Loucy (cell line): ENCODE measurements around the gene MRPS35.

Experiments used
- H2AFZ ChIP-seq: fragments of 200-600 bp; sonication (generic); 2 replicates; pipeline ENCODE4 v1.6.0; 2016; ENCODE audit warnings: antibody characterized with exemption, mild to moderate bottlenecking, low read length, moderate library complexity
- H3F3A ChIP-seq: fragments of 200-600 bp; 2 replicates; pipeline ENCODE4 v1.6.0; 2016; ENCODE audit warnings: antibody characterized with exemption, low read depth, mild to moderate bottlenecking
- H3K27me3 ChIP-seq: fragments of 200-600 bp; sonication (generic); 2 replicates; pipeline ENCODE4 v1.6.1; 2014; ENCODE audit warnings: low read length, mild to moderate bottlenecking; ENCODE audit not compliant: insufficient read depth, poor library complexity, severe bottlenecking
- H3K36me3 ChIP-seq: fragments of 200-600 bp; sonication (generic); 2 replicates; pipeline ENCODE4 v1.6.1; 2016; ENCODE audit warnings: low read length; ENCODE audit not compliant: insufficient read depth
- H3K4me1 ChIP-seq: fragments of 200-600 bp; sonication (generic); 2 replicates; pipeline ENCODE4 v1.5.1; 2014; ENCODE audit warnings: low read length, mild to moderate bottlenecking; ENCODE audit not compliant: insufficient read depth, poor library complexity, severe bottlenecking
- H3K4me2 ChIP-seq: fragments of 200-600 bp; sonication (generic); 2 replicates; pipeline ENCODE4 v1.6.0; 2014; ENCODE audit warnings: antibody characterized with exemption, low read length, low read depth, mild to moderate bottlenecking; ENCODE audit not compliant: poor library complexity, severe bottlenecking
- H3K4me3 ChIP-seq: fragments of 200-600 bp; sonication (generic); 2 replicates; pipeline ENCODE4 v1.5.1; 2014; ENCODE audit warnings: low read length, mild to moderate bottlenecking, mixed read lengths; ENCODE audit not compliant: poor library complexity, severe bottlenecking
- H3K79me2 ChIP-seq: fragments of 200-600 bp; sonication (generic); 2 replicates; pipeline ENCODE4 v1.6.1; 2014; ENCODE audit warnings: low read length; ENCODE audit not compliant: insufficient read depth
- H3K9ac ChIP-seq: fragments of 200-600 bp; sonication (generic); 2 replicates; pipeline ENCODE4 v1.6.0; 2014; ENCODE audit warnings: mild to moderate bottlenecking, low read depth, low read length, moderate library complexity; ENCODE audit not compliant: poor library complexity, severe bottlenecking
- H3K9me2 ChIP-seq: fragments of 200-600 bp; sonication (generic); replicated peaks from 2 replicates; pipeline ENCODE4 v1.6.1; 2016; ENCODE audit warnings: low read depth, low read length, mixed read lengths
- H3K9me3 ChIP-seq: fragments of 200-600 bp; sonication (generic); 2 replicates; pipeline ENCODE4 v1.6.1; 2014; ENCODE audit warnings: mild to moderate bottlenecking, antibody characterized with exemption, low read length, low read depth; ENCODE audit not compliant: insufficient read depth
- H4K20me1 ChIP-seq: fragments of 200-600 bp; sonication (generic); 2 replicates; pipeline ENCODE4 v1.6.0; 2014; ENCODE audit warnings: antibody characterized with exemption, low read length, mild to moderate bottlenecking; ENCODE audit not compliant: insufficient read depth, poor library complexity, severe bottlenecking
- EZH2phosphoT487 ChIP-seq: fragments of 200-600 bp; IDR thresholded peaks from 2 replicates; pipeline ENCODE4 v1.6.1; 2018; ENCODE audit warnings: antibody characterized with exemption, mild to moderate bottlenecking, moderate library complexity, borderline replicate concordance
- TF ChIP-seq, protein P1 (sequence below): fragments of 200-600 bp; sonication (generic); conservative IDR thresholded peaks from 2 replicates; pipeline ENCODE4 v1.5.1; 2014; ENCODE audit warnings: mild to moderate bottlenecking, antibody characterized with exemption, low read length

MRPS35 gene

DNA sequence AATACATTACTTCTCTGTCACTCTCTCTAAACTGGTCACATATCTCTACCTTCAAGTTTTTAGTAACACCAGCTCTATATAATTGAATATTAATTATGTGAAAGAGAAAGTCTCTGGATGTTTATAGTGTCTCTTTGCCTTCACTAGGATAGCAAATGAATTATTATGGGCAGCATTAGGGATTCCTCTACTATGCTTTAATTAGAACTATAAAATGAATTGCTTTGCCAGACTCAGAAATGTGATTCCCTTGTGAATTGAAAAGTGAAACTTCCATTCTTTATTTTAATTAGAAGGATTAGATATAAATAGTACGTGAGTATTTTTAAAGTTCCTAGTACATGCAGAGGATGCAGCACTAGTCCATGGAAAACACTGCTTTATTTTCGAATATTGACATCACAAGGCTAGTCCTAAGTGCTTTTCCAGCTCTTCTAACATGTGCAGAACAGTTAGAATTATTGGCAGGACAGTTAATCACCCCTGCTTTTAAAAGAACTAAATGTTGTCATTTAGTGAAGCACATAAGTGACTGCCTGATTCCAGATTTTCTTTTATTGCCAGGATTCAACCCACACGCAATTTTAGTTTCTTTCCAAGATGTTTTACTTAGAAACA is 37.4 kb upstream of the MRPS35 start:
- Histone ChIP-seq H3K4me1 (no peaks in the 10 kb centered on the region), H3K9ac (no peak overlapping the region), H3K9me2 (no peaks in the 10 kb centered on the region), H3K27me3 (no peaks in the 10 kb centered on the region), H3K36me3 (peaks cover 3% of the 10 kb centered on the region; the same call in 1 of the 2 replicates), H3F3A (no peaks in the 10 kb centered on the region), H4K20me1 (no peaks in the 10 kb centered on the region), H3K4me3 (no peak overlapping the region), H3K79me2 (no peaks in the 10 kb centered on the region), H3K9me3 (no peaks in the 10 kb centered on the region), H2AFZ (no peak overlapping the region), H3K4me2 (no peak overlapping the region)
- TF ChIP-seq, protein P1, sequence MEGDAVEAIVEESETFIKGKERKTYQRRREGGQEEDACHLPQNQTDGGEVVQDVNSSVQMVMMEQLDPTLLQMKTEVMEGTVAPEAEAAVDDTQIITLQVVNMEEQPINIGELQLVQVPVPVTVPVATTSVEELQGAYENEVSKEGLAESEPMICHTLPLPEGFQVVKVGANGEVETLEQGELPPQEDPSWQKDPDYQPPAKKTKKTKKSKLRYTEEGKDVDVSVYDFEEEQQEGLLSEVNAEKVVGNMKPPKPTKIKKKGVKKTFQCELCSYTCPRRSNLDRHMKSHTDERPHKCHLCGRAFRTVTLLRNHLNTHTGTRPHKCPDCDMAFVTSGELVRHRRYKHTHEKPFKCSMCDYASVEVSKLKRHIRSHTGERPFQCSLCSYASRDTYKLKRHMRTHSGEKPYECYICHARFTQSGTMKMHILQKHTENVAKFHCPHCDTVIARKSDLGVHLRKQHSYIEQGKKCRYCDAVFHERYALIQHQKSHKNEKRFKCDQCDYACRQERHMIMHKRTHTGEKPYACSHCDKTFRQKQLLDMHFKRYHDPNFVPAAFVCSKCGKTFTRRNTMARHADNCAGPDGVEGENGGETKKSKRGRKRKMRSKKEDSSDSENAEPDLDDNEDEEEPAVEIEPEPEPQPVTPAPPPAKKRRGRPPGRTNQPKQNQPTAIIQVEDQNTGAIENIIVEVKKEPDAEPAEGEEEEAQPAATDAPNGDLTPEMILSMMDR: no peak
- TF ChIP-seq EZH2phosphoT487: no peak

DNA sequence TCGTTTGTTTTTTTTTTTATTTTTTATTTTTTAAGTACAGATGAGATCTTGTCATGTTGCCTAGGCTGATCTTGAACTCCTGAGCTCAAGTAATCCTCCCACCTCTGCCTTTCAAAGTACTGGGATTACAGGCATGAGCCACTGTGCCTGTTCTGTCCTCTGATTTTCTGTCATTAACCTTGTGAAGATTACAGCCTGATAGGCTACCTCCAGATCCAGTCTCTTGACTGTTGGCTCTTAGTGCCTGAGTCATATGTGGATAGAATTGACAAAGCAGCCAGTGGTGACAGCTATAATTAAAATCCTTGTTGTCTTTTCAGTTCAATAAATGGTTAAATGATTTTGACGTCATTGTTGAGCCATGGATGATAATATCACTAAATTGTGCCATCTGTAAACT is 35.6 kb upstream of the MRPS35 start:
- H3K27me3 ChIP-seq: no peaks in the 10 kb centered on the region
- no peak overlapping the region for H3K9ac ChIP-seq
- H3K4me1 ChIP-seq: no peaks in the 10 kb centered on the region
- H3K4me3 ChIP-seq: no peak overlapping the region
- H3K4me2 ChIP-seq: no peak overlapping the region
- no peak for TF ChIP-seq EZH2phosphoT487
- TF ChIP-seq, protein P1: no peak
- peaks cover 3% of the 10 kb centered on the region; the same call in 1 of the 2 replicates for H3K36me3 ChIP-seq
- H3K9me3 ChIP-seq: no peaks in the 10 kb centered on the region
- no peaks in the 10 kb centered on the region for H3F3A ChIP-seq
- no peaks in the 10 kb centered on the region for H3K79me2 ChIP-seq
- no peak overlapping the region for H2AFZ ChIP-seq
- no peaks in the 10 kb centered on the region for H3K9me2 ChIP-seq
- no peaks in the 10 kb centered on the region for H4K20me1 ChIP-seq

DNA sequence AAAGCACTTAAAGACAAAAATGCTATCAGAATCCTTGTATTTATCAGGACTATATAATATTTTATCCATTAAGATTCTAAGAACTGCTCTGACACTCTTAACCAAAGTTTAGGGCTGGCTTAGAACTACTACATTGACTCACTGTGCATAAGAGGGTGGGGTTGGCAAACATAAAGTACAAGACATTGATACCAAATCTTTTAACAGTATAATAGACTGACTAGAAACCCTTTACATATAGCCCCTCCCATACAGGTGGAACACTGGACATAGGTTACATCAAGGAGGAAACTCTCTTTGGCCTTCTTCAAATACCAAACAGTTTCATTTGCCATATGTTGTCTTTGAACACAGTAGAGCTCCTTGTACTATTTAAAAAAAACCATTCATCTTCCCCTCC is 30.0 kb upstream of the MRPS35 start:
- Histone ChIP-seq H3K79me2 (no peaks in the 10 kb centered on the region), H3K4me2 (no peak overlapping the region), H3K9ac (no peak overlapping the region), H3K27me3 (no peaks in the 10 kb centered on the region), H3K9me2 (no peaks in the 10 kb centered on the region; the same call in 1 of the 2 replicates), H3K9me3 (no peaks in the 10 kb centered on the region), H3K36me3 (peaks cover 3% of the 10 kb centered on the region; the same call in 1 of the 2 replicates), H4K20me1 (no peaks in the 10 kb centered on the region), H3F3A (no peaks in the 10 kb centered on the region), H3K4me3 (no peak overlapping the region), H3K4me1 (no peaks in the 10 kb centered on the region), H2AFZ (no peak overlapping the region)
- no peak for TF ChIP-seq EZH2phosphoT487
- TF ChIP-seq, protein P1: no peak
